WERI-Rb-1 (cell line): ENCODE results near the gene CAMTA1.

ENCODE experiments used
- DNase-seq: peaks from one replicate; pipeline ENCODE4 v3.0.0-alpha.2; 2020
- H3K27ac ChIP-seq: fragments of 250-450 bp; sonication (Bioruptor Pico); 2 replicates; pipeline ENCODE4 v1.5.1; 2020; ENCODE audit warnings: mild to moderate bottlenecking, moderate library complexity
- H3K27me3 ChIP-seq: fragments of 250-450 bp; sonication (Bioruptor Pico); 2 replicates; pipeline ENCODE4 v1.5.1; 2021; ENCODE audit warnings: mild to moderate bottlenecking, low read depth, moderate library complexity; ENCODE audit not compliant: insufficient read depth, severe bottlenecking
- H3K36me3 ChIP-seq: fragments of 250-450 bp; sonication (Bioruptor Pico); 2 replicates; pipeline ENCODE4 v1.5.1; 2020; ENCODE audit warnings: mild to moderate bottlenecking, moderate library complexity
- H3K4me3 ChIP-seq: 2 replicates; pipeline ENCODE4 v1.5.1; 2011; ENCODE audit warnings: low read depth, mild to moderate bottlenecking, control low read depth, low read length
- H3K9me3 ChIP-seq: fragments of 250-450 bp; sonication (Bioruptor Pico); 2 replicates; pipeline ENCODE4 v1.5.1; 2021; ENCODE audit warnings: mild to moderate bottlenecking, moderate library complexity; ENCODE audit not compliant: severe bottlenecking
- TF ChIP-seq, protein P1 (sequence below): IDR thresholded peaks from 2 replicates; pipeline ENCODE4 v1.5.1; 2011; ENCODE audit warnings: low read depth, mild to moderate bottlenecking, control low read depth, inconsistent platforms, low read length

The CAMTA1 gene

DNA sequence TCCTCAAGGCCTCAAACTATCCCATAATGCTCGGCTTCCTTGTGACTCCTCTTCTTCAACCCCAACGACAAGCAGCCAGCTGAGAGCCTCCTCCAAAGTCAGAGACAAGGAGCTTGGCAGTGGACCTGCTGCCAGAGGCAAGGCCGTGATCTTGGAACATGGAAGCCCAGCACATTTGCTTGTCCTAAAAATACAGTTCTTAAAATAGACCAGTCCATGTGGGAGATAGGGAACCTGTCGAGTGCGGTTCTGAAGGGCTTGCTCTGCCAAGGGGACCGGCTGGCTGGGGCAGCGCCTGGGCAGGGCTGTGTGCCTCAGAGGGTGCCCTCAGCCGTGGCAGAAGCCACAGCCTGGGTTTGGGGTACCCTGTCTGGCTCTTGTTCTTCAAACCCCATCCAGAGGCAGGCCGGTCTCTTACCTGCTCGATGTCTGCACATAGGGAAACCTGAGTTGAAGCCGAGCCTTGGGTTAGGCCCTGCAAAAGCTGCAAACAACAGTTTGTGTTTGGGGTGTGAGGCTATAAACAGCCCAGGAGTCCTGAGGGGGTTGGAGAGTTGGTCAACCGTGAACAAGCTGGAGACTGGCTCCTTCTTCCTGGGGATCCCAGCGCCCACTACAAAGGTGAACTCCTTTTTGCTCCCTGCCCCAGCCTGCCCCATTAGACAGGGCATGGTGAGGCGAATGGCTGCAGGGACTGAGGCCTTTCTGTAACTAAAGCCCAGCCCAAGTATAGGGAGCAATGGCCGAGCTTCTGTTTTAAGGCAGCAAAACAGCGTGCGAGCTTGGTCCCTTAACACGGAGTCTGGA, 228.8 kb downstream of the CAMTA1 start:
- H3K4me3 ChIP-seq: no peak overlapping the region
- no peak overlapping the region for H3K27ac ChIP-seq
- no peaks in the 10 kb centered on the region for H3K27me3 ChIP-seq
- DNase-seq: no peak
- TF ChIP-seq, protein P1, sequence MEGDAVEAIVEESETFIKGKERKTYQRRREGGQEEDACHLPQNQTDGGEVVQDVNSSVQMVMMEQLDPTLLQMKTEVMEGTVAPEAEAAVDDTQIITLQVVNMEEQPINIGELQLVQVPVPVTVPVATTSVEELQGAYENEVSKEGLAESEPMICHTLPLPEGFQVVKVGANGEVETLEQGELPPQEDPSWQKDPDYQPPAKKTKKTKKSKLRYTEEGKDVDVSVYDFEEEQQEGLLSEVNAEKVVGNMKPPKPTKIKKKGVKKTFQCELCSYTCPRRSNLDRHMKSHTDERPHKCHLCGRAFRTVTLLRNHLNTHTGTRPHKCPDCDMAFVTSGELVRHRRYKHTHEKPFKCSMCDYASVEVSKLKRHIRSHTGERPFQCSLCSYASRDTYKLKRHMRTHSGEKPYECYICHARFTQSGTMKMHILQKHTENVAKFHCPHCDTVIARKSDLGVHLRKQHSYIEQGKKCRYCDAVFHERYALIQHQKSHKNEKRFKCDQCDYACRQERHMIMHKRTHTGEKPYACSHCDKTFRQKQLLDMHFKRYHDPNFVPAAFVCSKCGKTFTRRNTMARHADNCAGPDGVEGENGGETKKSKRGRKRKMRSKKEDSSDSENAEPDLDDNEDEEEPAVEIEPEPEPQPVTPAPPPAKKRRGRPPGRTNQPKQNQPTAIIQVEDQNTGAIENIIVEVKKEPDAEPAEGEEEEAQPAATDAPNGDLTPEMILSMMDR: no peak
- no peaks in the 10 kb centered on the region for H3K36me3 ChIP-seq
- no peaks in the 10 kb centered on the region for H3K9me3 ChIP-seq

DNA sequence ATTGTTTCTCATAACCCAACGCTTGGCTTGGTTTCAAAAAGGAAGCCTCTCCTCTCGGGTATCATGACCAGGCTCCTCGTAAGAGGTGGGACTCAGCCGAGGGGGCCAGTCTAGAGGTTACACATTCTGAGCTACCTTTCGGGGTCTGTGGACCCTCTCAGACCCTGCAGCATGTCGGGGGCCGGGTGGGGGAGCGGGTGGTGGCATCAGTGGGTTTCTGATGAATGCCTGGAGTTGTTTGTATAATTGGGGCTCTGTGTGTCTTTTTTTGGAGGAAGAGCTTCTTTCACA, 229.3 kb downstream of the CAMTA1 start:
- no peak overlapping the region for H3K4me3 ChIP-seq
- H3K27me3 ChIP-seq: no peaks in the 10 kb centered on the region
- no peak overlapping the region for H3K27ac ChIP-seq
- no peaks in the 10 kb centered on the region for H3K9me3 ChIP-seq
- H3K36me3 ChIP-seq: no peaks in the 10 kb centered on the region
- DNase-seq: no peak
- TF ChIP-seq, protein P1: no peak

DNA sequence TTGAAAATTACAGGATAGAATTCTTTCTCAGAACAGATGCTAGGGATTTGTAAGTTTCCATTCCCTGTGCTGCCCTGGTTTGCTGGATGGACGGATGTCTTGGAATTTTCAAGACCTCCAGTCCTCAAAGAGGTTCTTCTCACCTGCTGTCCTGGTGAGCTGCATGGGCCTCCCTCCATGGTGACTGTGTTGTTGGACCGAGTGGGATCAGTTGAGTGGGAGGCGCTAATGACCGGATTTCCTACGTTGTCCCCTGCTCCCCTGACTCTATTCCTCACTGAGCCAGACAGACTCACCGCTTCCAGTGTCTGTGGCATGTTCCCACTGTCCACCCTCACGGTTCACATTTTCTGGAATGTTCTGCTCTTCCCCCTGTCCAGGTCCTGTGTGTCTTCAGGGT, 229.8 kb downstream of the CAMTA1 start:
- Histone ChIP-seq H3K27me3 (no peaks in the 10 kb centered on the region), H3K36me3 (no peaks in the 10 kb centered on the region), H3K4me3 (no peak overlapping the region), H3K9me3 (no peaks in the 10 kb centered on the region), H3K27ac (no peak overlapping the region)
- DNase-seq: no peak
- TF ChIP-seq, protein P1: no peak

DNA sequence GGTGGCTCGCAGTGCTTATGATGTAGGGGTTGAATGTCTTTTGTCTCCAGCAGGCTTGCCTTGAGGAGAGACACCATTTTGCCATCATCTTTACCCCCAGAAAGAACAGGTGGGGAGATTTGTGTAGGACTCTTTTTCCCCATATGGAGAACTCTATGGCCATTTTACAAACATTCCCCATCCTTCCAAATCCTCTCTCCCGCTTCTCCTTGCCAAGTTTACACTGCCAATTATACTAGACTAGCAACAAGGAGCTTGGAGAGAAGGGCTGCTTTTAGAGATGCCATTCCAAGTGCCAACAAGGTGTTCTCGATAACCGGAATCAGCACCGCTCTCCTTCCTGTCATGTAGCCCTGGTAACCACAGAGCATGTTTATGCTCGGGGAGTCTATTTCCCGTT, 233.1 kb downstream of the CAMTA1 start:
- no peak overlapping the region for H3K4me3 ChIP-seq
- H3K36me3 ChIP-seq: no peaks in the 10 kb centered on the region
- H3K9me3 ChIP-seq: no peaks in the 10 kb centered on the region
- H3K27me3 ChIP-seq: no peaks in the 10 kb centered on the region
- no peak for DNase-seq
- H3K27ac ChIP-seq: no peak overlapping the region
- TF ChIP-seq, protein P1: no peak

DNA sequence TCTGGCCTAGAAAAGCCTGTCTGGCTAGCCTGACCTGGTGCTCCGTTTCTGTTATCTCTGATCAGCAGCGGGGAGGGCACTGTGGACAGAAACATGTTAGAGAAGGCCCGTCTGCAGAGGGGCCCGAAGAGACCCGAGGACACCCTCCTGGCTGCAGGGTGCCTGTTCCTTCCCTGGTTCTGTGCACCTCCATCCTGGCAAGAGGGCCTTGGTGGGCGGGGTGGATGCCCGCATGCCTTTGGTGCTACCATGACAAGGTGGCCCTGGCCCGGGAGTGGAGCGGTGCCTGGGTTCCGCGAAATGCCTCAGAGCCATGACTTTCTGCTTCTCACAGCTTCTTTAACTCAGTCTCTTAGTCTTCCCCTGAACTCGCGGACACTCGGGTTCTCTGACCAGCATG, 233.6 kb downstream of the CAMTA1 start:
- H3K36me3 ChIP-seq: no peaks in the 10 kb centered on the region
- TF ChIP-seq, protein P1: no peak
- H3K27me3 ChIP-seq: no peaks in the 10 kb centered on the region
- no peaks in the 10 kb centered on the region for H3K9me3 ChIP-seq
- H3K27ac ChIP-seq: no peak overlapping the region
- H3K4me3 ChIP-seq: no peak overlapping the region
- no peak for DNase-seq

DNA sequence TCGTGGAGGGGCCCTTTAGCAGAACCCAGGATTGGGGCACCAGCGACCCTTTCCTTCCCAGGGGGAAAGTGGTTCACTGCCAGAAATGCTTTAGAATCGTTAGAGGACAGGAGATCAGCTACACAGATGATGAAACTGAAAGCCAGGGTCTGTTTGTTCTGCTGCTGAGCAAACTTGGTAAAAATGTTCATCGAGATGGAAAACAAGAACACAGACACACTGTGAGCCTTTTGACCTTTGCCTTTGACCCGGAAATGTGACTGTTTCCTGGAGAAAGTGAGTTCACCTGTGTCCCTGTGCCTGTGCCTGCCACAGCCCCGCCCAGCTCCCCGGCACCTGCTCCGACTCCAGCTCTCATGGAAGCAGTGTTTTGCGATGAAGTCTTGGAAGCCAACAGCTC, 234.3 kb downstream of the CAMTA1 start:
- Histone ChIP-seq H3K27ac (no peak overlapping the region), H3K9me3 (no peaks in the 10 kb centered on the region), H3K27me3 (no peaks in the 10 kb centered on the region), H3K36me3 (no peaks in the 10 kb centered on the region), H3K4me3 (no peak overlapping the region)
- no peak for DNase-seq
- TF ChIP-seq, protein P1: no peak
